Kidney (tissue), 14 donors: ENCODE results near the gene ARAP1. TPM values are rescaled to one million over a fixed set of nuclear protein-coding genes. Genes with fewer than 3 reads are reported as not detected.

Experiments used
- DNase-seq, 5 donors: peaks; one replicate each; pipeline ENCODE4 v3.0.0-alpha.2; 2013 to 2020
- FAIRE-seq: peaks from 2 replicates; lab custom pipeline; 2012; peaks lifted over from hg19 to GRCh38; lab: Jason Lieb, UNC
- H3K27ac ChIP-seq, 2 donors: one replicate each; pipeline ENCODE4 v1.7.0; 2013; ENCODE audit warnings: low read depth in 2 of 2, low read length in 2 of 2, inconsistent platforms in 1 of 2
- H3K27me3 ChIP-seq: one replicate; pipeline ENCODE4 v1.7.1; 2013; ENCODE audit warnings: low read length, inconsistent platforms; ENCODE audit not compliant: control insufficient read depth, insufficient read depth
- H3K36me3 ChIP-seq, 3 donors: one replicate each; pipeline versions ENCODE4 v1.7.0 to v1.7.1; 2013; ENCODE audit warnings: low read length in 3 of 3, control low read depth in 1 of 3, inconsistent platforms in 1 of 3; ENCODE audit not compliant: insufficient read depth in 3 of 3, control insufficient read depth in 2 of 3
- H3K4me1 ChIP-seq, 3 donors: one replicate each; pipeline versions ENCODE4 v1.7.0 to v1.7.1; 2013; ENCODE audit warnings: low read length in 3 of 3, inconsistent platforms in 1 of 3, low read depth in 1 of 3; ENCODE audit not compliant: control insufficient read depth in 2 of 3, insufficient read depth in 2 of 3
- H3K4me3 ChIP-seq, 3 donors: one replicate each; pipeline versions ENCODE4 v1.7.0 to v1.8.1; 2013; ENCODE audit warnings: low read length in 3 of 3, control low read depth in 1 of 3, inconsistent platforms in 1 of 3
- H3K9ac ChIP-seq, 3 donors: one replicate each; pipeline versions ENCODE4 v1.7.0 to v1.7.1; 2013; ENCODE audit warnings: low read length in 3 of 3, control low read depth in 1 of 3, inconsistent platforms in 1 of 3
- H3K9me3 ChIP-seq, 3 donors: one replicate each; pipeline versions ENCODE4 v1.7.0 to v1.7.1; 2013; ENCODE audit warnings: low read length in 3 of 3, control low read depth in 1 of 3, inconsistent platforms in 1 of 3; ENCODE audit not compliant: control insufficient read depth in 2 of 3, insufficient read depth in 1 of 3
- intact Hi-C: fragments of 100-400 bp; cut with DNase I; formaldehyde crosslinking; loops from one replicate; pipeline ENCODE4 v1.11.1; 2022
- polyA plus RNA-seq: library from polyadenylated mRNA; stranded (reverse); fragments of 350-450 nt; fragmentation: Illumina TruSeq; extraction: RNeasy Lipid Tissue Mini Kit (QIAGEN cat#74804); gene quantifications from one replicate; pipeline ENCODE4 v1.2.3, GENCODE V29; 2014; ENCODE audit warnings: low read depth, low replicate concordance; ENCODE audit not compliant: insufficient read depth
- total RNA-seq: library from RNA; stranded (reverse); fragmentation: NEBNext Ultra II Directional; extraction: Animal tissue kit (Norgen Biotek cat#: 25700); gene quantifications from one replicate; pipeline ENCODE4 v1.2.1, GENCODE V29; 2021
- TF ChIP-seq, protein P1 (sequence below): IDR thresholded peaks from 3 replicates; pipeline ENCODE4 v1.5.1; 2012; ENCODE audit warnings: mild to moderate bottlenecking, moderate library complexity, borderline replicate concordance; ENCODE audit not compliant: insufficient read depth; ENCODE audit errors: extremely low read depth
- donor health status: control.
- donor health status: control.
- donor health status: control.
- donor health status: control.
- donor health status: control.
- donor health status: DM: yes; HTN: yes; CAD: no.
- donor health status: Normal renal cell carcinoma (clear cell type).

Gene ARAP1
- total and polyA plus RNA-seq, 2 donors from 2014 or later = 58.2 to 80.8 TPM

DNA sequence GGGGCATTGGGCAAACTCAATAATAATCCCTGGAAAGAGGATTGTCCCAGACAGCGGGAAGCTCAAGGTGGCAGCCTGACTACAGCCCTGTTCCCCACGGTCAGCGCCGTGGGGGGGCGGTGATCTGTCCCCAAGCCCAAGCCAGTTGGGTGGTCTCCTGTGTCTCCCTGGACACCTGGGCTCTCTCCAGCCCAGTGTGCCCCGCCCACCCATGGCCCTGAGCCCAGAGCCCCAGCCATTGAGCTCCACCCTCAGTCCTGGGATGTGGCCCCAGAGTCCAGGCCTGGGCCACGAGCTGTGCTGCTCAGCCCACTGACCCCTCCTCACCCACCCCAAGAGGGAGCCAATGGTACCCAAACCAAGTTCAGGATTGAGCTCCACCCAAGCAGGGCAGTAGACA, 50.1 kb downstream of the ARAP1 start:
- peaks cover 3 to 52% (median 28%) of the 10 kb centered on the region in 3 donors for H3K36me3 ChIP-seq
- intact Hi-C loops = no loop called here
- peak in 1 of 5 donors; percentile 51 for DNase-seq
- no peaks in the 10 kb centered on the region for H3K9me3 ChIP-seq
- peak overlapping the region in 1 of 3 donors; percentile 42 for H3K4me3 ChIP-seq
- no peaks in the 10 kb centered on the region for H3K27me3 ChIP-seq
- peaks cover 0 to 3% (median 0%) of the 10 kb centered on the region in 3 donors for H3K4me1 ChIP-seq
- TF ChIP-seq, protein P1, sequence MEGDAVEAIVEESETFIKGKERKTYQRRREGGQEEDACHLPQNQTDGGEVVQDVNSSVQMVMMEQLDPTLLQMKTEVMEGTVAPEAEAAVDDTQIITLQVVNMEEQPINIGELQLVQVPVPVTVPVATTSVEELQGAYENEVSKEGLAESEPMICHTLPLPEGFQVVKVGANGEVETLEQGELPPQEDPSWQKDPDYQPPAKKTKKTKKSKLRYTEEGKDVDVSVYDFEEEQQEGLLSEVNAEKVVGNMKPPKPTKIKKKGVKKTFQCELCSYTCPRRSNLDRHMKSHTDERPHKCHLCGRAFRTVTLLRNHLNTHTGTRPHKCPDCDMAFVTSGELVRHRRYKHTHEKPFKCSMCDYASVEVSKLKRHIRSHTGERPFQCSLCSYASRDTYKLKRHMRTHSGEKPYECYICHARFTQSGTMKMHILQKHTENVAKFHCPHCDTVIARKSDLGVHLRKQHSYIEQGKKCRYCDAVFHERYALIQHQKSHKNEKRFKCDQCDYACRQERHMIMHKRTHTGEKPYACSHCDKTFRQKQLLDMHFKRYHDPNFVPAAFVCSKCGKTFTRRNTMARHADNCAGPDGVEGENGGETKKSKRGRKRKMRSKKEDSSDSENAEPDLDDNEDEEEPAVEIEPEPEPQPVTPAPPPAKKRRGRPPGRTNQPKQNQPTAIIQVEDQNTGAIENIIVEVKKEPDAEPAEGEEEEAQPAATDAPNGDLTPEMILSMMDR = no peak
- H3K27ac ChIP-seq = no peak overlapping the region
- no peak for FAIRE-seq
- H3K9ac ChIP-seq = peak overlapping the region in 1 of 3 donors; percentile 20

DNA sequence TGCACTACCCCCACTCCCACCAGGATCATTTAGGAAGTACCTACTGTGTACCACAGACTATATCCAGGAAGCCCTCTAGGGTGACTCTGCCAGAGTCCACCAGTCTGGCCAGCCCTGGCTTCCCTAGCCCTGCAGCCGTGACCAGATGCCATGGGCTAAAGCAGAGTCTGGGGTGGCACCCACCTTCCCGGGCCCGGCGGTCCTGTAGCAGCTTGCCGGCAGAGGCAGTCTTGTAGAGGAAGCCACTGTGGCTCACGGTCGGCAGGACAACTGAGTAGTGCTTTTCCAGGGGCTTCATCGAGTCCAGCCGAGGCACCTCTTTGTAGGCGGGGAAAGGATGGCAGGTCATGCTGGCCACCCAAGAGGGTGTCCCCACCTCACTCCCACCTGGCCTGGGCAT, 50.7 kb downstream of the ARAP1 start:
- H3K27ac ChIP-seq = no peak overlapping the region
- TF ChIP-seq, protein P1 = no peak
- H3K9me3 ChIP-seq = no peaks in the 10 kb centered on the region
- H3K4me1 ChIP-seq = peaks cover 0 to 3% (median 0%) of the 10 kb centered on the region in 3 donors
- no peak overlapping the region for H3K9ac ChIP-seq
- DNase-seq (peak in 1 of 5 donors; percentile 66), FAIRE-seq (no peak)
- H3K4me3 ChIP-seq = no peak overlapping the region
- intact Hi-C loops = no loop called here
- peaks cover 3 to 53% (median 26%) of the 10 kb centered on the region in 3 donors for H3K36me3 ChIP-seq
- no peaks in the 10 kb centered on the region for H3K27me3 ChIP-seq

DNA sequence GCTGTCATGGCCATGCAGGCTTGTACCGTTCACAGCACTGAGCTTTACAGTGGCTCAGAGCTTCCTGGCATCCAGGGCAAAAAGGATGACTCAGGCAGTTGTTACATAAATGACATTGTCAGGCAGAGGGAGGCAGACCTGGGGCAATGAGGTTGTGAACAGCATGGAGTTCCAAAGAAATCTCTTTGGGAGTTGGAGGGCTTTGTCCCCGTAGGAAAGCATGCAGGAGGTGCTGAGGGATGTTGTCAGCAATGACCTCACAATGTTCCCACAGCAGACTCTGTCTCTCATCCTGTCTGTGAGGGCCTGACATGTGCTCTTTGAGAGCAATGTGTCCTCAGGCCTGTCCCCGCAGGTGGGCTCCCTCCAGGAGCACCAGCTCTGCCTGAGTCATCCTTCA, 52.1 kb downstream of the ARAP1 start:
- intact Hi-C loops = no loop called here
- TF ChIP-seq, protein P1 = no peak
- Histone ChIP-seq H3K27me3 (no peaks in the 10 kb centered on the region), H3K27ac (no peak overlapping the region), H3K9me3 (no peaks in the 10 kb centered on the region), H3K9ac (no peak overlapping the region), H3K4me3 (no peak overlapping the region), H3K4me1 (peaks cover 0 to 3% (median 0%) of the 10 kb centered on the region in 3 donors), H3K36me3 (peaks cover 3 to 59% (median 34%) of the 10 kb centered on the region in 3 donors)
- DNase-seq (no peak), FAIRE-seq (no peak)

DNA sequence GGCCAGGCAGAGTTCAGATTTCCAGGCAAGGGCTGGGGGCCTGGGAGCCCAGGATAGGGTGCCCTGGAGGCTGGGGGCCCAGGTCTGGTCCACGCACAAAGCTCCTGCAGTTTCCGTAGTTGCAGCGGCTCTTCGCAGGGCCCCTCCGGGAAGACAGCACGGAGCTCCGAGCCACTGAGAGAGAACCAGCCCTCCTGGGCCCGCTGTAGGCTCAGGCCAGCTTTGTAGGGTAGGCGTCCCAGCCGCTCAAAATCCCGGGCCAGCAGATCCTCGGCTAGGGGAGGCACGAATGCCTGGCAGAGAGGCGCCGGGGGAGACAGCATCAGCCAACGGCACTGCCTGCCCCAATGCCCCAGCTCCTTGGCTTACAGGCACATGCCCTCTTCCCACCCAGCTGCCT, 54.4 kb downstream of the ARAP1 start:
- Histone ChIP-seq H3K4me1 (peaks cover 0 to 3% (median 0%) of the 10 kb centered on the region in 3 donors), H3K9ac (no peak overlapping the region), H3K36me3 (peaks cover 8 to 72% (median 51%) of the 10 kb centered on the region in 3 donors), H3K27me3 (no peaks in the 10 kb centered on the region), H3K4me3 (no peak overlapping the region), H3K9me3 (no peaks in the 10 kb centered on the region), H3K27ac (no peak overlapping the region)
- intact Hi-C loops = no loop called here
- TF ChIP-seq, protein P1 = no peak
- DNase-seq = peak in 1 of 5 donors; percentile 63
- no peak for FAIRE-seq
